Measurements from ENCODE around the gene GPS1. TPM values are rescaled to one million over a fixed set of nuclear protein-coding genes. Genes with fewer than 3 reads are reported as not detected.

Gene GPS1
- total and polyA plus RNA-seq, 9 of the 15 experiments (the other 6 are each of a cell fraction or from before 2014, with no cell fraction given), result 3.1 to 167 (median 69.9) TPM

DNA sequence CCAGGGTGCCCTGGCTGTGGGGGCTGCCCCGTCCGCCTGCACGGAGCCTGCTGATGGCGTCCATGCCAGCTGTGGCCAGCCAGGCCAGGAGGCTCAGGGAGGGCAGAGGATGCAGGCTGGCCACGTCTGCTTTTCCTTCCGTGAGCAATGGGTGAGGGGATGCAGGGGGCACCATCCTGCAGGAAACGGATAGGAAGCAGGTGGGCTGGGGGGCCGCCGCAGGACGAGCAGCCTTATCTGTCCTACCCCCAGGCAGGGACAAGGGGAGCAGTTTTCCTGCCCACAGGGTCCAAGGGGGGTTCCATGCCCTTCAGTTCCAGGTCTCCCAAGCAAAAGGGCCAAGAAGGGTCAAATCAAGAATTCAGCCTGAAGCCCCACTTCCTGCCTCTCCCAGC lies 7.2 kb downstream of the GPS1 start (continued):
- TF ChIP-seq, protein P1, sequence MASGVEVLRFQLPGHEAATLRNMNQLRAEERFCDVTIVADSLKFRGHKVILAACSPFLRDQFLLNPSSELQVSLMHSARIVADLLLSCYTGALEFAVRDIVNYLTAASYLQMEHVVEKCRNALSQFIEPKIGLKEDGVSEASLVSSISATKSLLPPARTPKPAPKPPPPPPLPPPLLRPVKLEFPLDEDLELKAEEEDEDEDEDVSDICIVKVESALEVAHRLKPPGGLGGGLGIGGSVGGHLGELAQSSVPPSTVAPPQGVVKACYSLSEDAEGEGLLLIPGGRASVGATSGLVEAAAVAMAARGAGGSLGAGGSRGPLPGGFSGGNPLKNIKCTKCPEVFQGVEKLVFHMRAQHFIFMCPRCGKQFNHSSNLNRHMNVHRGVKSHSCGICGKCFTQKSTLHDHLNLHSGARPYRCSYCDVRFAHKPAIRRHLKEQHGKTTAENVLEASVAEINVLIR (CRISPR knock-in tag; IDR thresholded peaks at IDR 0.05), result no peak
- no peak for TF ChIP-seq TCF3 (CRISPR knock-in tag; IDR thresholded peaks at IDR 0.05)
- TF ChIP-seq, protein P2, sequence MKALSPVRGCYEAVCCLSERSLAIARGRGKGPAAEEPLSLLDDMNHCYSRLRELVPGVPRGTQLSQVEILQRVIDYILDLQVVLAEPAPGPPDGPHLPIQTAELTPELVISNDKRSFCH (CRISPR knock-in tag; IDR thresholded peaks at IDR 0.05), result no peak
- TF ChIP-seq, protein P2 (tag; IDR thresholded peaks at IDR 0.05), result no peak

DNA sequence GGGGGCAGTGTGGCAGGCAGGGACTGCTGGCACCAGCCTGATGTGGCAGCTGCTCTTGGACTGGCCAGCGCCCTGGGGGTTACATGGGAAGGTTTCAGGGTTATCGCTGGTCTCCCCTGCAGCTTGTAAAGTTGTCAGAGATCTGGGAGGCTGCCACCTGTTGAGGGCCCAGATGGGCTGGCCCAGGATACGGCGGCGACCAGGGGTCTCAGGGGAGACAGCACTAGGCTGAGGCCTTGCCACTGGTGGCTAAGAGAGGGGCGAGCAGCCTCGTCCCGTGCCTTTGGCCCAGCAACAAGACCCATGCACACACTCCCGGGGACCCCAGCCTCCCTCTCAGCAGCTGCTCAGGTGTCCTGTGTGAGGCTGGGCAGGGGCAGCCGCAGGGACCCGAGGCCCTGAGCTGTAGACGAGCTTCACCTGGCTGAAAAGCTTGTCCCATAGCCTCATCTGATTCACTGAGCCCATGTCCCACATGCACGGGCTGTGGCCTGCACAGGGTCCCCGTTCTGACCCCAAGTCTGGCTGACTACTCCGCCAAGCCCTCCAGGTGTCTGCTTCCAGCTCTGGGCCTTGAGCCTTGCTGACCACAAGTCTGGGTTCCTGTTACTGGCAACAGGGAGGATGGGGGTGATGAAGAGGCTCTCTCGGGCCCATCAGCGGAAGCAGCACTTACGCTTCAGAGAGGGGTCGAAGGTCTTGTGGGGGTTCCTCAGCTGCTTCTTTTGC lies 7.7 kb downstream of the GPS1 start:
- Histone ChIP-seq H3K27ac (ENCODE audit: extremely low read depth, low read depth, low read length) (no peak overlapping the region), H4K20me1 (replicated peaks; ENCODE audit: control insufficient read depth, insufficient read depth, low read length) (peaks cover 7% of the 10 kb centered on the region), H3K9me1 (ENCODE audit: control insufficient read depth, insufficient read depth, low read length) (no peaks in the 10 kb centered on the region), H3K4me2 (ENCODE audit: insufficient read depth, low read length) (no peak overlapping the region), H3K36me3 (ENCODE audit: control insufficient read depth, insufficient read depth, low read length) (peaks cover 98% of the 10 kb centered on the region; the same call in 2 of the 3 replicates), H3K79me2 (ENCODE audit: control insufficient read depth, insufficient read depth, low read length) (peaks cover 13% of the 10 kb centered on the region), H3K4me3 (no peak overlapping the region), H3K9ac (ENCODE audit: insufficient read depth in 1 of 2, low read depth in 2 of 2, low read length in 2 of 2) (no peak overlapping the region), H2AFZ (ENCODE audit: low read depth, low read length) (no peak overlapping the region), H3K27me3 (ENCODE audit: control insufficient read depth in 2 of 2, insufficient read depth in 2 of 2, low read length in 2 of 2) (no peaks in the 10 kb centered on the region), H3K4me1 (replicated peaks in 1 of 2; ENCODE audit: control insufficient read depth in 2 of 2, insufficient read depth in 2 of 2, low read length in 2 of 2) (peaks cover 1 to 90% of the 10 kb centered on the region in 2 experiments; a peak in 3 of 5 replicates), H3K9me3 (replicated peaks; ENCODE audit: control insufficient read depth, insufficient read depth, low read depth, low read length) (no peaks in the 10 kb centered on the region)
- FAIRE-seq, result no peak
- peak in 1 of 4 experiments; percentile 7 for DNase-seq (ENCODE audit: extremely low read depth in 1 of 4, low spot score in 3 of 4)
- 88% methylated on average over 13 of the region's 19 CpGs for WGBS (ENCODE audit: insufficient coverage, low coverage, missing lambda C conversion rate)
- ATAC-seq, result no peak
- intact Hi-C loops (cut with micrococcal nuclease), result no loop called here
- no TSS peak for BruUV-seq (replicated peaks)
- in situ Hi-C loops (cut with MboI), result no loop called here
- POLR2A ChIA-PET, result interaction anchor here (0.6 to 2.5 kb wide), 11 partner anchors 9 to 275 kb away, joined by 3 to 11 read pairs (median 4); partner anchors contain the start of gene DCXR
- TF ChIP-seq, protein P3, sequence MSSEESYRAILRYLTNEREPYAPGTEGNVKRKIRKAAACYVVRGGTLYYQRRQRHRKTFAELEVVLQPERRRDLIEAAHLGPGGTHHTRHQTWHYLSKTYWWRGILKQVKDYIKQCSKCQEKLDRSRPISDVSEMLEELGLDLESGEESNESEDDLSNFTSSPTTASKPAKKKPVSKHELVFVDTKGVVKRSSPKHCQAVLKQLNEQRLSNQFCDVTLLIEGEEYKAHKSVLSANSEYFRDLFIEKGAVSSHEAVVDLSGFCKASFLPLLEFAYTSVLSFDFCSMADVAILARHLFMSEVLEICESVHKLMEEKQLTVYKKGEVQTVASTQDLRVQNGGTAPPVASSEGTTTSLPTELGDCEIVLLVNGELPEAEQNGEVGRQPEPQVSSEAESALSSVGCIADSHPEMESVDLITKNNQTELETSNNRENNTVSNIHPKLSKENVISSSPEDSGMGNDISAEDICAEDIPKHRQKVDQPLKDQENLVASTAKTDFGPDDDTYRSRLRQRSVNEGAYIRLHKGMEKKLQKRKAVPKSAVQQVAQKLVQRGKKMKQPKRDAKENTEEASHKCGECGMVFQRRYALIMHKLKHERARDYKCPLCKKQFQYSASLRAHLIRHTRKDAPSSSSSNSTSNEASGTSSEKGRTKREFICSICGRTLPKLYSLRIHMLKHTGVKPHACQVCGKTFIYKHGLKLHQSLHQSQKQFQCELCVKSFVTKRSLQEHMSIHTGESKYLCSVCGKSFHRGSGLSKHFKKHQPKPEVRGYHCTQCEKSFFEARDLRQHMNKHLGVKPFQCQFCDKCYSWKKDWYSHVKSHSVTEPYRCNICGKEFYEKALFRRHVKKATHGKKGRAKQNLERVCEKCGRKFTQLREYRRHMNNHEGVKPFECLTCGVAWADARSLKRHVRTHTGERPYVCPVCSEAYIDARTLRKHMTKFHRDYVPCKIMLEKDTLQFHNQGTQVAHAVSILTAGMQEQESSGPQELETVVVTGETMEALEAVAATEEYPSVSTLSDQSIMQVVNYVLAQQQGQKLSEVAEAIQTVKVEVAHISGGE (CRISPR knock-in tag; IDR thresholded peaks at IDR 0.05), result 0 out of 6 replicates have a peak, but pooled peaks of 1 of the 3 experiments have one; percentile 10
- TF ChIP-seq POLR2G (IDR thresholded peaks at IDR 0.05; ENCODE audit: low read depth, low read length) (peak; percentile 55), ZNF431 (CRISPR knock-in tag; IDR thresholded peaks at IDR 0.05) (no peak), POLR2A (conservative IDR thresholded peaks at IDR 0.05) (peak; percentile 14; the same call in 1 of the 2 replicates), SUPT5H (IDR thresholded peaks at IDR 0.05) (0 out of 2 replicates have a peak, but pooled peaks have one; percentile 0)
- CTCF ChIA-PET (ENCODE audit: low intra/inter-chr PET ratio), result no interaction called here

All from K562 (cell line).